NCI-H82 treated with DMSO at 0.1 percent for 48 hours (cell line): ENCODE results near the gene SLC22A23.

Source experiments
- DNase-seq: peaks from one replicate; lab custom pipeline; 2025; ENCODE audit not compliant: unreplicated experiment; lab: John Stamatoyannopoulos, UW

SLC22A23 gene, protein sequence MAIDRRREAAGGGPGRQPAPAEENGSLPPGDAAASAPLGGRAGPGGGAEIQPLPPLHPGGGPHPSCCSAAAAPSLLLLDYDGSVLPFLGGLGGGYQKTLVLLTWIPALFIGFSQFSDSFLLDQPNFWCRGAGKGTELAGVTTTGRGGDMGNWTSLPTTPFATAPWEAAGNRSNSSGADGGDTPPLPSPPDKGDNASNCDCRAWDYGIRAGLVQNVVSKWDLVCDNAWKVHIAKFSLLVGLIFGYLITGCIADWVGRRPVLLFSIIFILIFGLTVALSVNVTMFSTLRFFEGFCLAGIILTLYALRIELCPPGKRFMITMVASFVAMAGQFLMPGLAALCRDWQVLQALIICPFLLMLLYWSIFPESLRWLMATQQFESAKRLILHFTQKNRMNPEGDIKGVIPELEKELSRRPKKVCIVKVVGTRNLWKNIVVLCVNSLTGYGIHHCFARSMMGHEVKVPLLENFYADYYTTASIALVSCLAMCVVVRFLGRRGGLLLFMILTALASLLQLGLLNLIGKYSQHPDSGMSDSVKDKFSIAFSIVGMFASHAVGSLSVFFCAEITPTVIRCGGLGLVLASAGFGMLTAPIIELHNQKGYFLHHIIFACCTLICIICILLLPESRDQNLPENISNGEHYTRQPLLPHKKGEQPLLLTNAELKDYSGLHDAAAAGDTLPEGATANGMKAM

DNA sequence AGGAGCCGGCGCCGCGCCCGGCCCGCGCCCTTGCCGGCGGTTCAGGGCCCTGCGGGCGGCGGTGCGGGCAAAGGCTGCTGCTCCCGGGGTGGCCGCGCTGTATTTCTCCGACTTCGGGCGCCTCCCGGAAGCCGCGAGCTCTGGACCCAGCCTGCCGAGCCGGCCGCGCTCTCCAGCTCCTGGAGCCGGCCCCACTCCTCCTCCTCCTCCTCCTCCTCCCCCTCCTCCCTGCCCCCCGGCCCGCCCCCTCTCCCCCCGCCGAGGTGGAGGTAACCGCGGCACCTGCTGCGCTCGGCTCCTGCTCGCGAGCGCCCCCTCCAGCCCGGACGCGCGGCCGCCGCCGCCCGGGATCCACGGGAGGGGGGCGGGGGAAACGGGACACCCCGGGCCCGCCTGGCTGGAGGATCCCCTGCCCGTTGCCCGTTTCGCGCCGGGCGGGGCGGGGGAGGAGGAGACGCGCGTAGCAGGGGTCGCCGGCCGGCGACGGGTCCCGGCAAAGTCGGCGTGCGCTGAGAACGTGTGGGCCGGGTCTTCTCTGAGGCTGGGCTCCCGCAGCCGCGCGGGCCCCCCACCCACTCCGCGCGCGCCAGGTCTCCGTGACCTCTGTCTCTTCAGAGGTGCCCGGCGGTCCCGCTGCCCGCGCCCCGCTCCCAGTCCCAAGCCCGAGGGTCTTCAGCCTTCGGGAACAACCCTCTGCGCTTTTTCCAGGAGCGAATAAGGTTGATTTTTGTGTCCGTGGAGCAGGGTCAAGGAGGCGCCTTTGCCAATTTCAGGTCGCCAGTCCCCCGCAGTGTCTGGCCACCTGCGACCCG lies at the start of gene SLC22A23:
Gene SLC22A23, minus strand, starts transcription at position 153 of the 812 bp plus-strand sequence. CDS start 491 bp downstream, outside the sequence.
- peak; percentile 36 for DNase-seq

DNA sequence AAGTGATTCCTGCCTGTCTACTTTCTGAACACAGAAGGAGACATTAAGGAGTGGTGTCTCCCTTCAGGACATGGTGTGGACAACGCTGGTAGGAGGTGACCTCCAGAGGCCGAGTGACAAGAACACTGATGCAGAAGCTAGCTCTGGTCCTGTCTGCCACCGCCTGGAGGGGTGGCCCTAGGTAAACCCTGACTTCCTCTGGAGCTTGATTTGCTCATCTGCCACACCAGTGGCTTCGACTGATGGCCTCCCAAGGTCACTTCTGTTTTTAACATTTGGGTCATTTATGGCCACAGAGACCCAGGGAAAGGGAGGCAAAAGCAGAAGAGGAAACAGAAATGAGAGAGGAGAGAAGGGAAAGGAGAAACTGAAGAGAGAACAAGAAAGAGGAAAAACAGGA lies 49.4 kb upstream of the SLC22A23 start:
- no peak for DNase-seq

DNA sequence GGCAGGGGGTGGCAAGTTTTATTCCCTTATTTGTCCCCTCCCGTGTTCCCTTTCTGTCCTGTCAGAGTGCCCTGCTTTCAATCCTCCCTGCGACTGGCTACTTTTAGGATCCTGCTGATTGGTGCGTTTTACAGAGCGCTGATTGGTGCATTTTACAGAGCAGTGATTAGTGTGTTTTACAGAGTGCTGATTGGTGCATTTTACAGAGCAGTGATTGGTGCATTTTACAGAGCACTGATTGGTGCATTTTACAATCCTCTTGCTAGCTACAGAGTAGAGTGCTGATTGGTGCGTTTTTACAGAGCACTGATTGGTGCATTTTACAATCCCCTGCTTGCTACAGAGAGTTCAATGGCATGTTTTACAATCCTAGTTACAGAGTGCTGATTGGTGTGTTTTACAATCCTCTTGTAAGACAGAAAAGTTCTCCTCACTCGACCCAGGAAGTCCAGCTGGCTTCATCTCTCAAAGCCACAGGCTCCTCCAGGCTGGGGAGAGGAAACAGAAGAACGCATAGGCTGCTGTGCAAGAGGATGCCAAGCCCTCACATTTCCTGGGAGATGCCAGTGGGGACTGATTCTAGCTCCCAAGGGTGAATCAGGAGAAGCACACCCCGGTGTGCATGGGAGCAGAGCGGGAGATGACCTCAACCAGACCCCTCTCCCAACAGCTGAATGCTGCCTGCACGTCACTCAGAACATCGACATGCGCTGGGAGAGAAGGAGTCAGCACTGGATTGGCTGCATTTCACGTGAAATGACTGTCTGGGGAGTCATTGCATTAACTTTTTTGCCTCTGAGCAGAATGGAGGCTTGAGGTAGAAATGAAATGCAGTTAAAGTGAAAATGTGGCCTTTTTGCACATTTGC lies 48.3 kb upstream of the SLC22A23 start:
- no peak for DNase-seq

DNA sequence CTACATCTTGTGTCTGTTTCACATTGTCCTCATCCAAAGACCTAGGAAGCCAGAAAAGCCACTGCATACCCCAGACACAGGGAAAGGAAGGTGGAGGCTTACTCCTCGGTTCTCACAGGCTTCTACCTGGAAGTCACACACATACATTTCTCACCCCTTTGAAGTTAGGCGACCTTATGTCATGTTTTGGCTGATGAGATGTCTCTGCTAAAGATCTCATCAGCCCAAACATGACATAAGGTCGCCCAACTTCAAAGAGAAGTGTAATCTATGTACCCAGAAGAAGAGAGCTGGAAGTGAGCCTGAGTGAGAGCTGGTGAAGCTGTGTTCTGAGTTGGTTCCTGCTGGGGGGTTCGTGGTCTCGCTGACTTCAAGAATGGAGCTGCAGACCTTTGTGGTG lies 47.5 kb upstream of the SLC22A23 start:
- DNase-seq, result no peak

DNA sequence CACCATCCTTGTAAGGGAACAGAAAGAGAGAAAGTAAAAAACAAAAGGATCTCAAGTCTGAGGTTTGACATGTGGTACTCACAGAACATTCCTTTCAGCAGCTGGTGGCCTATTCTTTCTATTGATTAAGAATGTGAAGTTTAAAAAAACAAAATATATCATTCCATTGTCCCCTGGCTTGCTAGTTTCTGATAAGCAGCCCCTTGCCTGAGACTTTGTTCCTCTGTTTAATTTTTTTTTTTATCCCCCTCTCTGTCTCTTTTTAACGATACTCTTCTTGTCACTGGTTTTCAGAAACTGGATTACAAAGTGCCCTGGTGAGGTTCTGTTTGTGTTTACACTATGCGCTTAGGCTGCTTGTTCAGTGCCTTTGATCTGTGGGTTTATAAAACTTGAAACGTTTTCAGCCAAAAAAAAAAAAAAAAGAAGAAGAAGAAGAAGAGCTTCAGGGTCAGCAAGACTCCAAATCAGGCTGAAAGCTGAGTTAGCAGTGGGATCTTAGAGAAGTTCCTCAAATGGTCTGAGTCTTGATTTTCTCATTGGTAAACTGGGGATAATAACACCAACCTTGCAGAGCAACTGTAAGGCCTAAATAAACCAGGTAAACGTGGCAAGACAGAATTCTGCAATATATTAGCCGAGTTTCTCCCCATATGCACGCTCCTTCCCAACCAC lies 45.1 kb upstream of the SLC22A23 start:
- no peak for DNase-seq

DNA sequence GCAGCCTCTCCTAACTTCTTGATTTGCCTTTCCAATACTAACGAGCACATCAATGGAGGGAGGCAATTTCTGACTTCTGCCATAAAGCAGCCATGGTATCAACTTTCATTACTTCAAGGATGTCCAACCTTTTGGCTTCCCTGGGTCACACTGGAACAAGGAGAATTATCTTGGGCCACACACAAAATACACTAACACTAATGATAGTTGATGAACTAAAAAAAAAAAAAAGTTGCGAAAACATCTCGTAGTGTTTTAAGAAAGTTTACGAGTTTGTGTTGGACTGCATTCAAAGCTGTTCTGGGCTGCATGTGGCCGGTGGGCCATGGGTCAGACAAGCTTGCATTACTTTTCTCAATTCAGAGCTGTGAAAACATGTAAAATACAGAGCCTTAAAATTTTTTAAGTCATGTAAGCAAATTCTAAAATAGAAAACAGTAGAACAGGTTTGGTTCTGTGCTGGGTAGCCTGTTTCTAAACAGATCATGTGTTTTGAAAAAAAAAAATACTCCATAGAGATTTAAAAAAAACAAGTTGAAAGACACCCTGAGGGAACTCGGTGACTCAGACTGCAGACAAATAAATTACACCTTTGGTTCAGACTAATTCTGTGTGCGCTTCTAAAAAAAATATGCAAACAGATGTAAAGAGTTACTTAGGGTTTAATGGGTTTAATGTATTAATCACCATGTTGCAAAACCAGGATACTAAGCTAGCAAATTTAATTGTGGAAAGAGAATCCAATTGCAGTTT lies 43.6 kb upstream of the SLC22A23 start:
- DNase-seq, result no peak

DNA sequence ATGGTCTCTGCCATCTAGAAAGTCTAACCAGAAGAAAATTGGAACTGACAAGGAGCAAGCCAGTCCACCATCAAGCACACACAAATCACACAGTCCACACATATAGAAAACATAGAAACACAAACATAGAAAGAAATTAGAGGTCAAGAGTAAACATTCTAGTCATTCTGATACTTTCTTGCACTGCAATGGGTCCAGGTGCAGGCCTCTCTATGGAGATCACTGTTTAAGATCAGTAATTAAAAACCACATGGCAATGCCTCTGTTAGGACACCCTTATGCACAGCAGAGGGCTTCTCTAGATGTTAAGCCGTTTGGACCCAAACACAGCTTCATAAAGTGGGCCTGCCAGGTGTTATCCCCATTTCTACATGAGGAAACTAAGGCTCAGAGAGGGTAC lies 42.8 kb upstream of the SLC22A23 start:
- DNase-seq, result no peak

DNA sequence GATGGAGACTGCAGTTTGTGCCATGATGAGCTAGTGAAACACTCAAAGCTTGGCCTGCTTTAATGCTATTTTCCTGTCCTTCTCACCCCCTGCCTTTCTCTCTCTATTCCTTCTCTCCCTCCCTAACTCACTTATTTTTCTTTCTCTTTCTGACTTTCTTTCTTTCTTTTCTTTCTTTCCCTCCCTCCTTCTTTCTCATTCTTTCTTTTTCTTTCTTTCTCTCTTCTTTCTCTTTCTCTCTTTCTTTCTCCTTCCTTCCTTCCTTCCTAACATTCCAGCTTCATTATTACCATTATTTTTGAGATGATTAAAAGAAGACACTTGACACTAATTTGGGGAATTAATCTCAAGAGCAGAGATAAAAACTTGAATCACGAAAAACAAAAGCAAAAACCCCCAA lies 39.5 kb upstream of the SLC22A23 start:
- no peak for DNase-seq

DNA sequence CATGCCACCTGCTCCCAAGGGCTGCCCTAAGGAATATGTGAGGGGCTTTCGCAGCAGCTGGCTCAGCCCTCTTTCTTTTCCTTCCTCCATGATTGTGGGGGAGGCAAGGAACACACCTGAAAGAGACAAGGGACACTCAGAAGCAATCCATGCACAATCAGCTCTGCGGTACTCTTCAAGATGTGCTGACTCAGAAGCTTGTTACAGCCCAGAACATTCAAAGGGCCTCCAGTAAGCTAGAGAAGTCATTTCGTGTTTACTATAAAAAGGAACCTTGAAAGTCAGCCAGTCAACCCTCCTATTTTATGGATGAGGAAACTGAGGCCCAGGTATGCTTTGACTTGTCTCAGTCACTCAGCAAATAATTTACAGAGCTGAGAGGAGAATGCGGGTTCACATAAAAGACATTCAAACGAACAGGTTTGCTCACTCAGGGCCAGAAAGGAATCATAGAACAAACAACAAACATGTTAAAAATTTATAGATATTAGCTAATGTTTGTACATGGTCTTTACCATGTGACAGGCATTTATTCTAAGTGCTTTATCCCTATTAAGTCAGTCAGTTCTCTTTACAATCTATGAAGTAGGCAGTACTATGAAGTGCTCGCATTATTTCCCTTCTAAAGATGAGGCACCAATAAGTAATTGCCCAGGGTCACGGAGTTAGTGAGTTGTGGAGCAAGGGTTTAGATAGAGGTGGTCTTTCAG lies 37.7 kb upstream of the SLC22A23 start:
- no peak for DNase-seq

DNA sequence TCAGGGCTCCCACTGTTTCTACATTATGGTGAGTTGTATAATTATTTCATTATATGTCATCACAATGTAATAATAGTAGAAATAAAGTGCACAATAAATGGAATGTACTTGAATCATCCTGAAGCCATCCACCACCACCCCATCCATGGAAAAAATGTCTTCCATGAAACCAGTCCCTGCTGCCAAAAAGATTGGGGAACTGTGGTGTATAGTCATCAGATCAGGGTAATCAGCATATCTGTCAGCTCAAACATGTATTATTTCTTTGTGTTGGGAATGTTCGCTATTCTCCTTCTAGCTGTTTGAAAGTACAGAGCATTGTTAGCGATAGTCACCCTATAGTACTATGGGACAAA lies 33.8 kb upstream of the SLC22A23 start:
- DNase-seq, result no peak

DNA sequence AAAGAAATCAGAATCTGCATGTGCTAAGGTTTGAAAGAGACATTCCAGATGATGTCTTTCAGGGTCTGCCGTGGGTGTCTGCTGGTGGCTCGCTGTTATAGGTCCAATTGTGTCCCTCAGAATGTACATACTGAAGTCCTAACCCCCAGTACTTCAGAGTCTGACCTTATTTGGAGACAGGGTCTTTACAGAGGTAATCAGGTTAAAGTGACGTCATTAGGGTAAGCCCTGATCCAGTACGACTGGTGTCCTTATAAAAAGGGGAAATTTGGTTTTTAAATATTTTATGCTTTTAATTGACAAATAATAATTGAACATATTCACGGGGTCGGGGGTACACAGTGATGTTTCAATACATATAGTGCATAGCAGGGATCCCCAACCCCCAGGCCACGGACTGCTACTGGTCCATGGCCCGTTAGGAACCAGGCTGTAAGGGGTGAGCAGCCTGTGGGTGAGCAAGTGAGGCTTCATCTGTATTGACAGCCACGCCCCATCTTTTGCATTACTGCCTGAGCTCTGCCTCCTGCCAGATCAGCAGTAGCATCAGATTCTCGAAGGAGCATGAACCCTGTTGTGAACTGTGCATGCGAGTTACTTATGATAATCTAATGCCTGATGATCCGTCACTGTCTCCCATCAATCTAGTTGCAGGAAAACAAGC lies 33.2 kb upstream of the SLC22A23 start:
- no peak for DNase-seq

DNA sequence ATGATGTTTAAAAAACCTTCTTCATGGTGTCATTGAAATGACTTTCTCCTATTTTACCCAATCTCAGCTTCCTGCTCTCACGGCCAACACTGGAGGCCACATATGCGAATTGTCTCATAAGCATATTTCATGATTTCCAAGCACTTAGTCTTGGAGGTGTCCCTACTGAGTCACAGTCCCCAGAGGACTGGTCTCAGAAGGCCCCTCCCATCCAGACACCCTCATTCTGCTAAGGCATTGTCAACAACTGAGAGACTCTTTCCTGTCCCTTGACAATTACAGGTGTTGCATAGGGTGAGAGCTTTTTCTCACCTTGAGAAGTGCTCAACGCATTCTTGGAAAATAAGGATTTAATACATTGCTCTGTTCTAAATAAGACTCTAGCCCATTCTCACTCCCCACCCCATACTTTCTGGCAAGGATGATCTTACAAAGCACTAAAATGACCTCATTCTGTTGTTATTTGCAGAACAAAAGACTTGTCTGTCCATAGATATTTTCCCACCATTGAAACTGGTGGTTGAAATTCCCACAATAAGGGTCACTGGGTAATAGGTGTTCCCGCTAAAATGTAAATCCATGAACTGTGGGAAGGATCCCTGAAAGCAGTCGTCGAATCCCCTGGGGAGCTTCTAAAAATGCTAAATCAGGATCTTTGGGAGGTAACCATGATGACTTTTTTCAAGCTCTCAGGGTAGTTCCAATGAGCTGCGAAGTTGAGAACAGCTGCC lies 32.3 kb upstream of the SLC22A23 start:
- DNase-seq, result no peak

DNA sequence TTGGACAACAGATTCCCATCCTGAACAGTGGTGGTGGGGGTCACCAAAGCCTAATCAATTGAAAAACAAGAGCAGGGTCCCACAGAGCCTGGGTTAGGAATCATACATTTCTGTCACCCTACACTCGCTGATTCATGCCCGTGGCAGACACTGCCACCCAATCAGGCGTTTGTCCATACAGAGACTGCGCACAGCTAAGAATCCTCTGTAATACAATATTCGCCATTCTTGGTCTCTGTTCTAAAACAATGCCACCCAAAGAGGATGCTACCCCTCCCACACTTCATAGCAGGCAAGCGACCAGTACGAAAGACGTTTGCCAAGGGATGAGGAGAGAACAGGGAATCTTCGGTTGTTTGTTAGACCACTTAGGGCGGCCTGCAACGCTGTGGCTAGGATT lies 28.1 kb upstream of the SLC22A23 start:
- no peak for DNase-seq

DNA sequence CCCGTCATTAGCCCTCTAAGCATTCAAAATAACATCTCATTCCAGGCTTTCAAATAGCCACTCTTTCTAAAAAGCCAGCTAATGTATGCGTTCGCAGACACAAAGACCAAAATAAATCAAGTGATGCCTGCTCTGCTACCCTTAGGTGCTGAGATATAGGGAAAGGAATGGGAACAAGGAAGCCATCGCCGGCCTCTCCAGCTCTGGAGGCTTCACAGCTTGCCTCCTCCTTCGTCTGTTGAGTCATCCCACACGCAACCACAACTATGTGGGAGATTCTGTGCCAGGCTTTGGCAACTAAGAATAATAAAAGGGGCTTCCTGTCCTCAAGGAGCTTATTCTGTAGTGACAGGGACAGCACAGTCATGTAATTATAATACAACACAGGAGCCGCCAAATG lies 27.3 kb upstream of the SLC22A23 start:
- DNase-seq, result no peak

DNA sequence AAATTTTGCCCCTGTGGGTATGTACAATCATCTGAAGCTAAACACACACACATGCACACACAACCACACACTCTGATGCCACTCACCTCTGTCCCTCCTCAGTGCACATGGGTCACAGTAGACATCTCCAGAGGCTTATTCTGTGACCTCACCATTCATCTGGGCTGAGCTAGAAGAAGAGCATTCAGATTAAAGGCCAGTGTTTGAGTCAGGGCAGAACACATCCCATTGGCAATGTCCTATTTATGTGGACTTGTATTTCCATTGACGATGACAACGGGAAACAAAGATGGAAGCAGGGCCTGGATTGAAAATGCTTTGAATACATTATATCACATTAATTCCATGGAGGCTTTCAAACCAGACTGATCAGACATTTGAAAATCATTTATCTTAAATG lies 26.8 kb upstream of the SLC22A23 start:
- DNase-seq, result no peak

DNA sequence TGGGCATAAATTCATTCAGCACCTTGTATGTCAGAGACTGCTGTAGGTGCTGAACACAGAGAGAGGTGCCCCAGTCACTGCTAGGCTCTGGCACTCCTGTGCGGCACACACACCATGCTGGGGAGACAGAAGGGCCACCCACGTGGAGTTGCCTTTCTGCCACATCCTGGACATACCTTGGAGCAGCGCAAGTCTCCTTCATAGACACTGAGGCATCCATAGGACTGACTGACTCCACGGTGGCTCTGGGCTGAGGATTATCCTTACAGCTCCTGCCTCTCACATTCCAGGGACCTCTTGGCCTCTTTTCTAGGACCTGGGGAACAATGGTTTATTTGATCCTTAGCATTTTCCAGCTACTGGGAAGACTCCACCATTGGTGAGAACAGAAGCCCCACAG lies 26.0 kb upstream of the SLC22A23 start:
- no peak for DNase-seq

DNA sequence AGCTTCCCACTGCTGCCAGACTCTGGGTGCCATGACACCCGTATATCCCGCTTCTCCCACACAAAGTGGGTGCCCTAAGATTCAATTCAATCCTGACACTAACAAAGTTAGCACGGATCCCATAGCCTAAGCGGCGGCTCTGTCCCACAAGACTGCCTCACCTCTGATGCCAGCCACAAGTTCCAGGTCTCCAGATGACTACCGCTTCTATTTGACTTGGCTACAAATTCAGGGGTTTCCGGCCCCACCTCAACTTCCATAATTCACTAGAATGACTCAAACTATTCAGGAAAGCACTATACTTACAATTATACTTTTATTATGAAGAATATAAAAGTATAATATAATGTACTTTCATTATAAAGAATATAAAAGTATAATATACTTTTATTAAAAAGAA lies 24.8 kb upstream of the SLC22A23 start:
- no peak for DNase-seq

DNA sequence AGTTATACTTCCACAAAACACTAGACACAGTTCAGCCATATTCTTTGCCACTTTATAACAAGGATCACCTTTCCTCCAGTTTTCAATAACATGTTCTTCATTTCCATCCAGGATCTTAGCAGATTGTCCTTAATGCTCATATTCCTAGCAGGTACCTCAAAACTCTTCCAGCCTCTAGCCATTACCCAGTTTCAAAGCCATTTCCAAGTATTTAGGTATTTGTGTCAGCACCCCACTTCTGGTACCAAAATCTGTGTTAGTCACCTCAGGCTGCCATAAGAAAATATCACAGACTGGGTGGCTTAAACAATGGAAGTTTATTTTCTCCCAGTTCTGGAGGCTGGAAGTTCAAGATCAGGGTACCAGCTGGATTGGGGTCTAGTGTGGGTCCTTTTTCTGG lies 23.2 kb upstream of the SLC22A23 start:
- DNase-seq, result no peak
